HG03025 (cell line): Measurements from ENCODE around the gene MRGPRF.

ENCODE experiments used
- ATAC-seq: cut with Tn5 transposase; IDR thresholded peaks from one replicate; pipeline ENCODE4 v1.9.1; 2021; ENCODE audit warnings: mild to moderate bottlenecking, moderate library complexity; ENCODE audit not compliant: unreplicated experiment, low FRiP score

The MRGPRF gene

GRCh38 chr11:69030301-69030700, 17.3 kb upstream of the MRGPRF start:
- no peak for ATAC-seq

DNA sequence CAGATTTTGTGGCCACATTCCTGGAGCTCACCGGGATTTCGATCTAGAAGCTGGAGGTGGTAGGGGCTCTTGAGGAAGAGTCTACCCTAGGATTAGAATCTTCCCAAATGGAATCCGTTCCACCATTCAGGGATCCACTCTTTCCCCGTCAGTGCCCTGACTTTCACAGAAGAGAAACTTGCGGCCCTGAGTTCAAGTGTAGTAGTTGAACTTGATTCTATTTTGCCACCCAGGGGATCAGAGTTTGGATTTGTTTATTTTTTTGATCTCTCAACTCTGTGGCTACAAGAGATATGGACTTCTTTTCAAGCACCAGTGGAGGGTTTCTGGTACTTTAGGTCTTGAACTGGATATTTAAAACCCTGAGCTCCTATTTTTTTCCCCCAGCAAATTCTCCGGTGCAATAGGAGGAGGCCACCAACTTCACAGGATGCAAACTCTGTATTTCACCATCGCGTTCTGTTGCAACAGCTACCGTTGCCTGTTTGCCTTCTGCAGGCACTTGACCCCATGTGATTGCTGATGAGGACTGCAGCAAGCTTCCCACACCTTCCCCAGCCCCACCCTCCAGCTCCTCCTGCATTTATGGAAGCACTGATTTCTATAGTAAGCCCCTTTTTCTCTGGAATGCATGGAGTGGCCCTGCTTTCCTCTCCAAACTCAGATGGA, 14.8 kb upstream of the MRGPRF start:
- no peak for ATAC-seq

GRCh38 chr11:69024509-69024908, 11.5 kb upstream of the MRGPRF start:
- ATAC-seq = no peak

DNA sequence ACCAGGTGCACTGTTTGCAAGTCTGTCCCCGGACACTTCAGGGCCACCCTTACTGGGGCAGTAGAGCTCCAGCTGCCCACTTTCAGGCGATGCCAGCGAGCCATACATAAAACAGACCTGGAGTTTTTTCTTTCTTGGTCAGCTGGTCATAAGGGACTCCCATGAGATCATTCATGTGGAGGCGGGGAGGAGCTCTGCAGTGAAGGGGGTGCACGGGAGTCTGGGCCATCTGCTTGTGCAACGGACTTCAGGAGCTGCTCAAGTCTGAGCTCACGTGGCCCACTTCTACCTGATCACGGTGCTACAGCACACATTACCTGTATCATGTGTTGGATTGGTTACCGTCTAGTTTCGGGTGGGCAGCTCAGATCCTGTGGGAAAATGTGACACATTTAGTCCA, 9.2 kb upstream of the MRGPRF start:
- no peak for ATAC-seq

DNA sequence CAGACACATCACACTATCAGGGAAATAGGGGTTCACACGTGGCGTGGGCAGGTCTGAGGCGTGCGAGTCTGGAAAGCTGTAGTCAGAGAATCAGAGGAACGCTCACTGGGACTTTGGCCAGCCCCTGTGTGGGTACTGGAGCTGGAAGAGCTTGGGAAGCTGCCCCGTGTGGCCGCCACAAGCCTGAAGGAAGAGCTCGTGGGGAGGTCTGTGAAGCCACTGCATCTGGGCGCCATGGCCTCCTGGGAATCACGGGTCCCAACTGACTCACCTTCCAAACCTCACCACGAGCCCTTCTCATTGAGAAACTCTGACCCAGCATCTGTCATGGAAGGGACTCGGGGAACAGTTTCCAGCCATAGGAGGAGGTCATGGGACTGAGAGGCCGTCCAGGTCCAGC, 5.9 kb upstream of the MRGPRF start:
- no peak for ATAC-seq

- no peak for ATAC-seq
These were observed 4.9 kb upstream of the MRGPRF start for GRCh38 chr11:69017951-69018350.

DNA sequence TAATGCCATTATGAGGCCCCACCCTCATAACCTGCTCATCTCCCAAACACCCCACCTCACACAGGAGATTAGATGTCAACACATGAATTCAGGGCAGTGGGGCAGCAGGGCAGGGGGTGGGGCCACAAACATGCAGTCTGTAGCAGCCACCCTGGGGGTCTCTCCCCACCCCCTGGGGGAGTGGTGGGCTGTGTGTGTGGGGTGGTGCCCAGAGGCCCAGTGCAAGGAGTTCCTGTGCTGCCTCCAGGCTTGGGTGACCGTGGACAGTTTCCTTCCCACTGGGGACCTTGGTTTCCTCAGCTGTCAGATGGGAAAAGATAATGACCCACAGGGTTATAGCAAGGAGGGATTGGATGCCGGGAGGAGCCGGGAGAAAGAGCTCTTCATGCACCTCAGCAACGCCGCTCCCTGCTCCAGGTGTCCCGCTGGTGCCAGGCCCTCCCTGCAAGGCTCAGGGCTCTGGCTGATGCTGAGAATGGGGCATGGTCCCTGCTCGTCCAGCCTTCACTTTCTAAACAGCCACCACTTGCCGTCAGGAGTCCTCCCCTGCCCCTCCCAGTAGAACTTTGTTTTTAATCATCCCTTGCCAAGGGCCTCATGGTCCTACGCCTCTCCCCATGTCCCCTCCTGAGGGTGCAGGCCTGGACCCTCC, 2.0 kb upstream of the MRGPRF start:
- ATAC-seq = no peak

DNA sequence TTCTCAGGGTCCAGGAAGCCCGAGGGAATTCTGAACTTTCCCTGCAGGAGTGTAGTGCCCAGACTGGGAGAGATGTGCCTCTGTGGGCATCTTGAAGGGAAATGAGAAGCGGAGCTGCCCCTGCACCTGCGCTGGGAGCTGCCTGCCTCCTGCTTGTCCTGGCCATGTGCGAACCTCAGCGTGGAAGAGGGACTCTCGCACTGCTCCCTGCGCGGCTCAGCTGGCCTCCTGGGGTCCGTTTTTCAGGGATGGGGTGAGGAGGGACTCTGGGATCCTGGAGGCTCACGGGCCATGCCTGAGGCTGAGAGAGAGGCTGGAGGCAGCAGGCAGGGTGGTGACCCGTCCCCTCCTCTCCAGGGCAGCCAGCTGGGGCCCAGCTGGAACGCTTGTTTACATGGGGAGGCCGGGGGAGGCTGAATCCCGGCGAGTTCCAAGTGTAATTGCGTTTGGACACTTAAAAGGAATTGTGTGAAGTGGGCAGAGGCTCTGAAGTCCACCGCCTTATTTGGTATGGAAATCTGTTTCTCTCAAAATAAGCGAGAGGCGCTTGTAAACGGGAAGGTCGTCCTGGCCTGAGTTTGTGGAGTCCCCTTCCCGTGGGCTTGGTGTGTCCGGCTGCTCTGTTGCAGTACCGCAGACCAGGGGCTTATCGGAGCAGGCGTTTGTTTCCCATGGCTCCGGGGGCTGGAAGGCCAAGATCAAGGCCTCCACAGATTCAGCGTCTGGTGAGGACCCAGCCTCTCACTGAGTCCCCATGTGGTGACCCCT, 1.2 kb upstream of the MRGPRF start:
- ATAC-seq = no peak

DNA sequence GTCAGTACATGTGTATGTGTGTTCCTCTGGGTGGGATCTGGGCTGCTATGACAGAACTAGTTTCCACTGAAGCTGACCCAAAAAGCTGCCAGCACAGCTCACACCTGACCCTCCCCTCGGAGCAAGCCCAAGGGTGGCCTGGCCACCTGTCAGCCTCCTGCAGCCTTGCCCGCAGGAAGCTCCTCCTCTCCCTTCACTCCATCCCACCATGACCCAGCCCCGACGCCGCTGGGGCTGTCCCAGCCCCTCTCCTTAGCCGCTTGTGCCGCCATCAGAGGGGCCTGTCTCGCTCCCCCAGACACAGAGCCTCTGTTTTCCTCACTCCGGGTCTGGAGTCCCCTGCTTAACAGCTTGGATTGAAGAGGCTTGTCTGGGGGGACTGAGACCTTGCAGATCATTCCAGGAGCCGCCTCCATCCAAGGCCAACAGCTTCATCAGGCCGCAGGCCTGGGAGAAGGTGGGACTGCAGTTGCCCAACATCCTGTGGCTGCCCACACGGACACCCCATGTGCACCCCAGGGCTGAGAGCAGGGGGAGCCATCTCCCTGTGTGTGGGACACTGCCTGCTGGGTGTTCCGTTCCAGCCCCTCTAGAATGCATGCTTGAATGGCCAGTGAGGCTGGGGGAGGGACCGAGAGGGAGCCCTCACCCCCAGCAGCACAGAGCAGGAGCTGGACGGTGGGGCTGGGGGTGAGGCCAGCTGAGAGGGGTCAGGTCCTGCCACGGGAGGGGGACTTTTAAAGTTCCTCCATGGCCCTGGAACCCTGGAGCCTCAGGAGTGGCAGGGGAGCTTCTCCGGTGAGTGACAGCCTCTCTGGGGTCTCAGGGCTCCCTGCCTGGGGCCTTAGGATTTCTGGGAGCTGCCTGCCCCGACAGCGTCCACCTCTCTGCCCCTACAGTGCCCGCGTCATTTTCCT, 696 bp downstream of the MRGPRF start:
- ATAC-seq = no peak

DNA sequence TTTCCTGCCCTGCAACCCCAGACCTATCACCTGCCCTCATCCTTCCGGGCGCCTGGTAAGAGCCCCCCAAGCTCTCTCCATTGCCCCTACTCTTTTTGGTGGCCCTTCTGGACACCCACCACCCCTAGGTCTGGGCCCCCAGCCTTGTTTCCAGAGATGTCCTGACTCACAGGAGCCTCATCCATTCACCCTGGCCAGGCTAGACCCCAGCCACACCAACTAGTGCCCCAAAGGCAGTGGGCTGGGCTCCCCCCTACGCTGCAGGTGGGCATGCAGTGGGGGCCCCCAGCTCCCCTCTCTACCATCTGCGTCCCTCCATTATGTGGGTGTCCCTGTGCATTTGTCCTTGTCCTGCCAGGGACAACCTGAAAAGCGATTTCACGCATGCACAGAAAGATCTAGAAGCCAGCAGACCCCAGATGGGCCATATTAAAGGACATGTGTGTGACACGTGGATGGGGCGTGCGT, 1.4 kb downstream of the MRGPRF start:
- no peak for ATAC-seq

GRCh38 chr11:69010964-69011623, 2.0 kb downstream of the MRGPRF start:
- no peak for ATAC-seq

DNA sequence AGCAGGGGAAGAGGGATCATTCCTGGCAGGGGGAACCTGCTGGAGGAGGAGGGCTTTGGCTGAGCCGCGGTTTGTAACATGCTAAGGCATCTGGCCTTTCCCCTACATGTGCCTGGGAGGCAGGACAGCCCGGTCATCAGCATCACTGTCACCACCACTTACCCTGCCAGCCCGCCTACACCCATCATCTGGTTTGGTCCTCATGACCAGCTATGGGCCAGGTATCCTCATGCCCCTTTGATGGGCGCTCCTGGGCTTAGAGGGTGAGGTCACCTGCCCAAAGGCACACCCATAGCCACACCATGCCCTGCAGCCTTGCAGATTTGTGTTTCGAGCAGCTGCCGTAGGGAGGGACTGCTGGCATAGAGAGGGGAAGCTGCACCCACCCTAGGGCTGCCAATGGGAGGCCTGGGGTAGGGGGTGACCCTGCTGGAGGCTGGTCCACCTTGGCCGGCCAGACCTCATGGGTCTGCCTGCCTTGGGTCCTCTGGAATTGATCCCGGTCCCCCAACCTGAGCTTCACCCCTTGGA, 2.6 kb downstream of the MRGPRF start:
- no peak for ATAC-seq

DNA sequence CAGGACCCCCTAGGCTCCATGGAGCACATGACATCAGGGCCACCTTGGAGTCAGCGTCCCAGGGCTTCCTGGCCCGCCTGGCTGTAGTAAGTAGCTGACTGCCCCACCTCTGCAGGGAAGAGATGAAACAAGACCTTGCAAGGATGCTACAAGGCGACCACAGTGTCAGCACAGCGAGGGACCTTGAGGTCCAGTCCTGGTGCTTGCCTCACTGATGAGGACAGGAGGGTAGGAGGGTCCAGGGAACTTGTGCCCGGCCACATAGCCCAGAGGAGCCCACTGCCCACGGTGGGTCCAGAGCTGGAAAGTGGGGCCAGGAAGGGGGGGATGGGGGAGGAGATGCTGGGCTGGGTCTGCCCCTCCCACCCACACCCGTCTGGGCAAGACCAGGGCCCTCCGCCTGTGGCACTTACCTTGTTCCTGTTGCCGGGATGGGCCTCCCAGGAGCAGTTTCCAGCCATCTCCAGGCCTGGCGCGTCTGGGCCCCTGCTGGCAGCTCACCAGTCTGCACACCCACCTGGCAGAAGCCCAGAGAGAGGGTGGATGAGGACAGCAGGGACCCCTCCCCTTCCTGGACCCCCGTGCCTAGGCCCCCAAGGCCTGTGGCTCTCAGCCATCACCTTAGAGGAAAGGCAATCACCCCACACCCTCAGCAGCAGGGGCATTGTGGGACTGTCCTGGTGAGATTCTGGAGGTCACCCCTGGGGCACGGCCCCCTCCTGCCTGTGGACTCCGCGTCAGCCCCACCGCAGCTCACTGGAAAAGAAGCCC, 3.4 kb downstream of the MRGPRF start:
- ATAC-seq = no peak

- ATAC-seq = no peak
These were observed 4.2 kb downstream of the MRGPRF start for GRCh38 chr11:69008737-69009440.

DNA sequence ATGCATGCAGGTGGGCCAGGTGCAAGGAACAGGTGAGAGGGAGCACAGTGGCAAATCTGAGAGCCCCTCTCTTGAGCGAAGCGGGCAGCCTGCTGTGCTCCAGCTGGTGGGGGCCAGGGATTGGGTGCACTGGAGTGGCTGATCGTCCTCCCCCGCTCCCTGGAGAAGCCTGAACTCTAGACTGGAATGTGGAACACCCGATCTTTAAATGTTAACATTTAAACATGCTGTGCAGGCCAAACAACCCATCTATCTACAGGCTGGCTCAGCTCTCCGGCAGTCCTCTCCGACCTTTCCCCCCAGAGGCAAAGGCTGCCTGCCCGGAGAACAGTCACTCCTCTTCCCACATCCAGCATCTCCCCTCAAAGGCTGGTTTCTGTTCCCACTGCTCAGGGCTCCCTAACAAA, 5.1 kb downstream of the MRGPRF start:
- no peak for ATAC-seq

DNA sequence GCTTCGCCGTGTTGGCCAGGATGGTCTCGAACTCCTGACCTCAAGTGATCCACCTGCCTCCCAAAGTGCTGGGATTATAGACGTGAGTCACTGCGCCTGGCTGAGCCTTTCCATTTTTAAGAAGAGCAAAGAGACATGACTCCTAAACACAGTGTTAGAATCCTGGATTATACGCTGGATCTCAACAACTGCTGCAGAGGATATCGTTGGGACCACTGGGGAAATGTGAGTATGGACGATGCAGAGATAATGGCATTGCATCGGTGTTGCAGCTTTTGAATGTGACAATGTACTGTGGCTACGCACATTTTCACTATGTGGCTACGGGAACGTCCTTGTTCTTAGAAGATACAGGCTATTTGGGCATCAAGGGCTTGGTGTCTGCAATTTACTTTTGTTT, 6.2 kb downstream of the MRGPRF start:
- no peak for ATAC-seq

DNA sequence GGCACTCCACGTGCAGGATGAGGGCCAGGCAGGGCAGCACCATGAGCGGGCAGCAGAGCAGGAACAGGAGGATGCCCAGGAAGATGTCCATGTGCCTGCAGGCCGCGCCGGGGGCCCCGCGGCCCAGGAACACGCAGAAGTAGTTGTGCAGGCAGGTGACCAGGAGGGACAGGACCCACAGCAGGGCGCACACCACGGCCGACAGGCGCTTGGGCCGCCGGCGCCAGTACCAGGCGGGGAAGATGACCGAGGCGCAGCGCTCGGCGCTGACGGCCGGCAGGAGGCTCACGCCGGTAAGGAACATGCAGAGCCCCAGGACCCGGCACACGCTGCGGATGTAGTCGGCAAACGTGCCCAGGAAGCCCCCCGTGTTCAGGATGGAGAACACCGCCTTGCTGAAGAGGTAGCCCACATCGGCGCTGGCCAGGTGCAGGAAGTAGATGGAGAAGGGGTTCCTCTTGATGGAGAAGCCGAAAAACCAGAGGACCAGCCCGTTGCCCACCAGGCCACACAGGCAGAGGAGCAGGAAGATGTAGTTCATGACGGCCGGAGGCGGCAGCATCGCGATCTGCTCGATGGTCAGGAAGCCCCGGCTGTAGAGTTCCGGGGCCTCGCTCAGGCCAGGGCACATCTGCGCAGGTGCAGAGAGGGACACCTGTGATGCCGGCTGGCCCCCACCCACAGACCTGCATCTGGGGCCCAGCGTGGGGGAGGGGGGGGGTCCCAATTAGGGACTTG, 7.2 kb downstream of the MRGPRF start:
- ATAC-seq = no peak

DNA sequence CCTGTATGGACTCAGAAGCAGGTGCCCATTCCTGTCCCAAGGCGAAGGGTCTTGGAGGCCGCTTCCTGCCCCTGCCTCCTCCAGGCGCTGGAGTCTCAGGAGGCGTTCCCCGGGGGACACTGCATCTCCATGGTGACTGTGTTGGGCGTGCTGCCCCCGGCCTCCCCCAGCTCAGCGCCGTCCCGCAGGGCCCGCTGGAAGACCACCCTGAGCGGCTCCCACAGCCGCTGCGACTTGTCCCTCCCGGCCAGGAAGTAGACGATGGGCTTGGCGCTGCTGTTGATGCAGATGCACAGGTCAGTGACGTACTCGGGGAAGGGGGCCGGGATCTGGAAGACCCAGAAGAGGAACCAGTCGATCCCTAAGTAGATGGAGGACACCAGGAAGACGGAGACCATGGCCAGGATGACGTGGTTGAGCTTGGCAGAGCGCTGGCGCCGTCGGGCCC, 7.8 kb downstream of the MRGPRF start:
- ATAC-seq = no peak
